Stimulated activated CD8-positive, alpha-beta memory T cell treated with anti-CD3 and anti-CD28 coated beads, Interleukin-12 subunit alpha, Interleukin-12 subunit beta, amount 100 ng/mL, for 24 hours (primary cell): ENCODE data around the gene SMLR1.

ENCODE experiments used
- DNase-seq: peaks from one replicate; pipeline ENCODE4 v3.0.0-alpha.2; 2020; ENCODE audit errors: extremely low read depth

Gene SMLR1

DNA sequence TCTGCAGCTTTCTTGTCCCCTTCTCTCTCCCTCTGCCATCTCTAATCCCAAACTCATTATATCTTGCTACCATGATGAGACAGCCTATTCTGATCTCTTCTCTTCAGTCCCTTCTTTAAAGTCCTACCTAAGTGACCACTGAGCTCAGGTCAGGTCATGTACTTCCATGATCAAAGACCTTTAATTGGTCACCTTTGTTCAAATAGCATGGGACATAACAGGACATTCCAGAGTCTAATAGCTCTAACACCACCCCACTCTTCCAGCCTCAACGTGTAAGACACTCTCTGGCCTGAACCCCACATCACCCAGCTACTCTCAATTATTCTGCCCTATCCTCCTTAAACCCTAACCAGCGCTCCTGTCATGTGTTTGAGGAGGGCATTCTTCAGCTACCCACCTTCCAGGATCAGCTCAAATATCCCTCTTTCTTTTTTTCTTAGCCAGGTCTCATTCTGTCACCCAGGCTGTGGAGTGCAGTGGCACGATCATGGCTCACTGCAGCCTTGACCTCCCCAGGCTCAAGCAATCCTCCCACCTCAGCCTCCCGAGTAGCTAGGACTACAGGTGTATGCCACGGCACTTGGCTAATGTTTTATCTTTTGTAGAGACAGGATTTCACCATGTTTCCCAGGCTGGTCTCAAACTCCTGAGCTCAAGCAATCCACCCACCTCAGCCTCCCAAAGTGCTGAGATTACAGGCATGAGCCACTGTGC is 2.1 kb upstream of the SMLR1 start:
- DNase-seq, result no peak

DNA sequence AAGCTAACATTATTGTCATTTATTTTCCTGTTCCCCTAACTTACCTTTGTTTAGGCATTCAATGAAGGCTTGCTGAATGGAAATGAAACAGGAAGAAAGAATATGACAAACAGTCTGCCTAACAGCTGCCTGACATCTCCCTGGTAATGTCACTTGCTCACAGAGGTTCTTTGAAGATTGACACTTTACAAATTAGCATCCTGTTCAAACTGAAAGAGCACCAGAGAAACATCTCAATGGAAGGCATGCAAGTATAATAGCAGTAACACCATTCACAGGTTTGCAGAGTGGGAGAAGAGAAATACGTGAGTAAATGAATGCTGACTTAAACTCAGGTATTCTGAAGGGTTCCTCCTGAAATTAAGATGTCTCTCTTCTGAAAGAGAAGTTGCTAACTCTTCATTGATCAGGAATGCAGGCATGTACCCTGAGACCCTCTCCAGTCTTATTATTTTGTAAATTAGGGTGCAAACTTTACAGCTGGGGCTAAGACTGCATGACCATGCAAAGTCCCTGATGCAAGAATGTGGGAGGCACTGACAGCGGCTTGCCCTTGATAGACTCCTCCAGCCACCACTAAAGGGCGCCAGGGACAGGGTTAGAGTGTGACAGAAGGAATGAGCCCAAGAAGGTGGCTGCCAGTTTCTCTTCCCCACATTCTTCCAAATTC is 1.3 kb upstream of the SMLR1 start:
- DNase-seq, result no peak

DNA sequence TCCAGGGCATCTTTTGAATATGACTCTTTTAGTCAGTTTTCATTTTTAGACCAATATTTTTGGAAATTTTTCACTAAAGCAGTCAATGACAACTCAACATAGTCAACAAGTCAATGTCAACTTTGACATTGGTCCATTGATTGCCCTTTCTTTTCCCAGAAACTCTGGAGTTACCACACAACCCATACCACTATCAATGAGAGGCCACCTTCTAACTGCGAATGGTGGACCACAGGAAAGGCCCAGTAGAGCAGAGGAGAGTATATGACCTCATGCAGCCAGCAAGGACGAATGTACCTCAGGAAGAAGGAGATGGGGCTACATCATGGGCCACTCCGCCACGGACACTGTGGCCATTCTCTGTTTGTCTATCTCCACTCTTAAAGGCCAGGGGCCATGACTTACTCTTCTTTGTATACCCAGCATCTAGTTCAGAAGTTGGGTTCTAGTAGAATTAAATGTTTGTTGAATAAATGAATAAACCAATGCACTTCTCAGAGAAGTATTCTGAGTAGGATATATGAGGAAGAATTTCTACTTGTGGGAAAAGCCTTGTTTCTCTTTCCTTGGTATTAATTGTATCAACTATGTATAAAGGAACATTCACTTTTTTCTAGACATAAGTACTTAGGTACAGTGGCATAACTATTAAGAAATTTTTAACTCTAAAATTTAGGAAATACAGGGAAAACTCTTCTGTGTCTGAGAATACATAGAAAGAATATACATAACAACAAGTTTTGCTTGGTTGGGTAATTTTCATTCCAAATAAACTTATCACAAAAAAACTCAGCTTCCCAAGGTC is 562 bp upstream of the SMLR1 start:
- no peak for DNase-seq

- no peak for DNase-seq
Observed at GRCh38 chr6:130829333-130829910, 2.2 kb downstream of the SMLR1 start.

DNA sequence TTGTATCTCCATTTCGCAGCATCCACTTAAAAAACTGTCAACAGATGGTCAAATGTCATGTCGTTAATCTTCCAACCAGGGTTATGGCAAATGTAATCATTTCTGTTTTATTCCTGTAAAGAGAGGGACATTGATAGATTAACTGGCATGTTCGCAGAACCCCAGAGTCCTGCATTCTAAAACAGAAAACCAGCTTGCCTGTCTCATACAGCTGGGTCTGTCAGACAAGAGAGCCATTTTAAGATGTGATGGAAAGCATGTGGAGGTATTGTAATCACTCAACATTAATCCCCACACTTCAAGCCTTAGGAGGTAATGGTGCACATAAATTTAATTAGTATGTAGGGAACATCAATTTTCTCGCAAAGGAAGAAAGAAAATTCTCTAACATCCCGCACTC is 4.4 kb downstream of the SMLR1 start:
- no peak for DNase-seq

DNA sequence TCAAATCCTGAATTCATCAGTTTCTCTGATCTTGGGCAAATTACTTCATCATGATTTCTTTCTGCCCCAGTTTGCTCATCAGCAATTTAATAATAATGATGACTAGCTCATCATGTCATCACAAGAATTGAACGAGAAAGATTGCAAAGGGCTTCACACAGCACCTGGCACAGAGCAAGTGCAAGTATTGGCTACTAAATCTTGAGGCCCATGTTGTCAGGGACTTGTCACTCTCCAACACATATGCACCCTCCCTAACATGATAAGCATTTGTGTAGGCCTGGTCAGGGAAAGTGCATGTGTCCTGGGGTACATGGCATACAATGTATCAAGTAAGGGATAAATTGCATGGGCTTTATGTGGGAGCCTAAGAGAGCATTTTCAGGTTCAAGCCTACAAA is 6.4 kb downstream of the SMLR1 start:
- no peak for DNase-seq

- no peak for DNase-seq
Observed at GRCh38 chr6:130834482-130835251, 7.5 kb downstream of the SMLR1 start.

- DNase-seq, result no peak
Observed at GRCh38 chr6:130836055-130836640, 8.9 kb downstream of the SMLR1 start.

DNA sequence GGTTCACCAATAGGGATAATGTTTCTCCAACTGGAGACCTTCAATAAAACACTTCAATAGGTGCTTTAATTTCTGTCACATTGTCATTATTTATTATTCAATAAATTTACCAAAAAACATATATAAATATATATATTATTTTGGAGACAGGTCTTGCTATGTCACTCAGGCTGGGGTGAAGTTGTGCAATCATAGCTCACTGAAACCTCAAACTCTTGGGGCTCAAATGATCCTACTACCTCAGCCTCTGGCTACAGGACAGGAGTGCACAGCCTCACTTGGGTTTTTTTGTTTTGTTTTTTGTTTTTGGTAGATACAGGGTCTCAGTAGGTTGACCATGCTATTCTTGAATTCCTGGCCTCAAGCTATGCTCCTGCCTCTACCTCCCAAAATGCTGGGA is 9.9 kb downstream of the SMLR1 start:
- DNase-seq, result no peak

DNA sequence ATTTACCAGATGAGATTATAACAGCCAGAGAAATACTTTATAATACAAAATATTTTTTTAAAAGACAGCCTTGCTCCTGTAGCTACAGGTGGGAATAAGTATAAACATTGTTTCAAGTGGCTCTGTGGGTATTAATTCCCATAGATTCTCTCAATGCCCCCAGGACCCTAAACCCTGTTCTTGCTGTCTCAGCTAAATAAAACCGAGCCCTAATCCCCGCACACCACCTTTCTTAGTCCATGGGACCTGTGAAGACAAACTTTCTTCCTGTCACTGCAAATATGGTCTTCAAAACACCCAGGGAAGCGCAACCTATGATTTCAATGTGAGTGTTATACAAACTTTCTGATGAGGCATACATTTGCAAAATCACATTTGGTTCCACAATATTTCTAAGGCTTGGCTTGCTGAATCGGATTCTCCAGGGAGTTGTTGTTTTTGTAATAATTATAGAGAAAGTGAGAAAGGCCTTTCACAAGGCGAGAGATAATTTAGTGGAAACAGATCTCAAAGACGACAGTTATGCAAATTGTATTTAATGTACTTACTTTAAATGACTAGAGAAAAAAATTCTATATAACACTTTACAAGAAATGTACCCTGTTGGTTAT is 11.1 kb downstream of the SMLR1 start:
- no peak for DNase-seq

GRCh38 chr6:130838951-130839350 is 11.7 kb downstream of the SMLR1 start:
- DNase-seq, result no peak

- no peak for DNase-seq
Observed at GRCh38 chr6:130839379-130839778, 12.2 kb downstream of the SMLR1 start.

GRCh38 chr6:130840050-130840449 is 12.8 kb downstream of the SMLR1 start:
- DNase-seq, result no peak

GRCh38 chr6:130841128-130841728 is 14.0 kb downstream of the SMLR1 start:
- no peak for DNase-seq

DNA sequence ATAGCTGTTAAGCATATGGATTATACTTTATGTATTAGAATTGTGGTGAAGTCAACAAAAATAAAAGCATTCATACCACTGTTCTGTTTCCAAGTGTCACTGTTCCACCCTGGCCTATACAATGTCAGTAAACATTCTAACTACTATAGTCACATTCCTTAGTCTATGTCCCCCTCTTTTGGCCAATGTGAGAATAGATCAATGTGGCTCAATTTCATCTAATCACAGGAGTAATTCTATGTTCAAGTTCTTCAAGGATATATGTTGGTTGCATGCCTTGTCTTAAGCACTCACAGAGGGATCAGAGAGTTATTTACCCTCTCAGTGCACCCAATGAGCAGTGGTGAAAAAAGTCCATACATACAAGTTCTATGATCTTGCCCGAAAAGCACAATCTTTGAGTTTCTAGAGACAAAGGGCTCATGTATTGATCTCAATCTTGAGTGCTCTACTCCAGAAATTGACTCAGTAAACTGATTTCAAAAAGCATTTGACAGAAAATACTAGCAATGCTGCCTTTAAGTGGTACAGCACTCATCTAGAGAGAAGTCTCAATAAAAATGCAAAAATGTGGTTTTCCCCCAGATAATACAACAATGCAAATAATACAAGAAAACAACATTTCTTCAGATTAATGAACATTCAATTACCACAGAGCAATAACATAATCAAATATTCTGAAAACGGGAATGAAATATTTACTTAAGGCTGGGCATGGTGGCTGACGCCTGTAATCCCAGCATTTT is 16.5 kb downstream of the SMLR1 start:
- no peak for DNase-seq

DNA sequence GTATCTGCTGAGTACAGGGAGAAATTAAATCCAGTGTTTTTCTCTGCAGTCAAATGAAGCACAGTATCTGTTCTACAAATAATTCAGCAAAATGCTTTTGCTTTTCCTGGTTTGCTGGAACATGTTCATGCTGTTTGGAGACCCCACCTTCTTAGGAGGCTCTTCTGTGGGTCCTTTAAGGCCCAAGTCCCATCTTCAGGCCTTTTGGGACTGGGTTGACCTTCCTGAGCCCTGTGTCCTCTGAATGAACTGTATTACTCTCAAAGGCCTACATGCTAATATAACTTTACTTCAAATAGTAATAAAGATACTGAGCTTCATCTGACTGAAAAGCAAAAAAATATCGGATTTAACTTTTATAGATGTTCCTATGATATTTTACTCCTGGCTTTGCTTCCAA is 19.3 kb downstream of the SMLR1 start:
- no peak for DNase-seq

GRCh38 chr6:130847001-130847910 is 20.1 kb downstream of the SMLR1 start:
- DNase-seq, result no peak

GRCh38 chr6:130848945-130849344 is 21.7 kb downstream of the SMLR1 start:
- DNase-seq, result no peak

GRCh38 chr6:130849594-130849993 is 22.4 kb downstream of the SMLR1 start:
- DNase-seq, result no peak
